Brain microvascular endothelial cell (primary cell): ENCODE results near the gene MMP21.

Experiments used
- DNase-seq: peaks from one replicate; pipeline ENCODE4 v3.0.0-alpha.2; 2020
- H3K27ac ChIP-seq: fragments of 250-450 bp; sonication (Bioruptor Pico); 2 replicates; pipeline ENCODE4 v1.5.1; 2020; ENCODE audit warnings: mild to moderate bottlenecking, moderate library complexity
- H3K27me3 ChIP-seq: fragments of 250-450 bp; sonication (Bioruptor Pico); replicated peaks from 2 replicates; pipeline ENCODE4 v1.5.1; 2020; ENCODE audit warnings: mild to moderate bottlenecking
- H3K36me3 ChIP-seq: fragments of 250-450 bp; sonication (Bioruptor Pico); replicated peaks from 2 replicates; pipeline ENCODE4 v1.5.1; 2020; ENCODE audit warnings: mild to moderate bottlenecking
- H3K4me3 ChIP-seq: 2 replicates; pipeline ENCODE4 v1.5.1; 2011; ENCODE audit warnings: low read depth, mild to moderate bottlenecking, control low read depth, low read length, moderate library complexity
- in situ Hi-C: cut with HindIII; loops from 2 replicates; pipeline ENCODE4 v1.10.0; 2017; ENCODE audit warnings: low sequenced_read_pairs, low pct_ligation_motif_present
- TF ChIP-seq, protein P1 (sequence below): IDR thresholded peaks from 2 replicates; pipeline ENCODE4 v1.5.1; 2011; ENCODE audit warnings: low read depth, mild to moderate bottlenecking, moderate library complexity, low read length, control low read depth, inconsistent platforms; ENCODE audit errors: missing control alignments

The MMP21 gene

DNA sequence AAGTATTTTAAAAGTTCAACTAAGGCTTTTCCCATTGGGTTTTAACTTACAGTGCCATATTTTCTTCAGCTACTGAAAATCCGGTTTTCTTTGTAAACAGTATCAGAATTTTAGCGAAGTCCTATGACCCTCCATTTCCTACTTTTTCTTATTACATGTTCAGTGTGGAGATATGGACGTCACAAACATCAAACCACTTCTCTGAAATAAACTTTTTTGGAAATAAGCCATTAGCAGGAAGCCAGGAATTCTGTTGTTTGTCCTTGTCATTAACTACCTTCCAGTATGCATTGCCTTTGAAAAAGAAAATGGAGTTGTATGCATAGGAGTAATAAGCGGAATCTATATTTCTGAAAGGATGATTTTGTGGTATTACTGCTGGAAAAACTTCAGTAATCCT, 9.1 kb downstream of the MMP21 start:
- Histone ChIP-seq H3K27ac (no peak overlapping the region), H3K4me3 (no peak overlapping the region), H3K27me3 (no peaks in the 10 kb centered on the region), H3K36me3 (peaks cover 14% of the 10 kb centered on the region)
- no peak for DNase-seq
- in situ Hi-C loops = no loop called here
- TF ChIP-seq, protein P1, sequence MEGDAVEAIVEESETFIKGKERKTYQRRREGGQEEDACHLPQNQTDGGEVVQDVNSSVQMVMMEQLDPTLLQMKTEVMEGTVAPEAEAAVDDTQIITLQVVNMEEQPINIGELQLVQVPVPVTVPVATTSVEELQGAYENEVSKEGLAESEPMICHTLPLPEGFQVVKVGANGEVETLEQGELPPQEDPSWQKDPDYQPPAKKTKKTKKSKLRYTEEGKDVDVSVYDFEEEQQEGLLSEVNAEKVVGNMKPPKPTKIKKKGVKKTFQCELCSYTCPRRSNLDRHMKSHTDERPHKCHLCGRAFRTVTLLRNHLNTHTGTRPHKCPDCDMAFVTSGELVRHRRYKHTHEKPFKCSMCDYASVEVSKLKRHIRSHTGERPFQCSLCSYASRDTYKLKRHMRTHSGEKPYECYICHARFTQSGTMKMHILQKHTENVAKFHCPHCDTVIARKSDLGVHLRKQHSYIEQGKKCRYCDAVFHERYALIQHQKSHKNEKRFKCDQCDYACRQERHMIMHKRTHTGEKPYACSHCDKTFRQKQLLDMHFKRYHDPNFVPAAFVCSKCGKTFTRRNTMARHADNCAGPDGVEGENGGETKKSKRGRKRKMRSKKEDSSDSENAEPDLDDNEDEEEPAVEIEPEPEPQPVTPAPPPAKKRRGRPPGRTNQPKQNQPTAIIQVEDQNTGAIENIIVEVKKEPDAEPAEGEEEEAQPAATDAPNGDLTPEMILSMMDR = no peak

DNA sequence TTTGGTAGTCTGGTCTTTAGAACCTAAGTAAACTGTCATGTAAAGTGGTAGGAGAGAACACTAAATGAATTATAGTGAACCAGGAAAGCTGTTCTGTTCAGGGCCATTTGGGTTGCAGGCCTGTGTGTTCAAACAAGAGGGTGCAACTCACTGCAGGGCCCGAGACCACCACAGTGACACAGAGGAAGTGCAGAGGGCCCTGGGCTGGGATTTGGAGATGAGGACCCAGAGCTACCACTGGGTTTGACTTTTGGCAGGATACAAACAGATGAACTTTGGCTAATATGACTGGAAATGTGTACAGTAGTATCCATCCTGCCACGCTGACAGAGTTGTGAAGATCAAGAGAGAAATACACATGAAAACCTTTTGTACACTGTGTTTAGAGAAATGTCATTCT, 9.8 kb downstream of the MMP21 start:
- Histone ChIP-seq H3K36me3 (peaks cover 14% of the 10 kb centered on the region), H3K4me3 (no peak overlapping the region), H3K27me3 (no peaks in the 10 kb centered on the region), H3K27ac (no peak overlapping the region)
- TF ChIP-seq, protein P1 = no peak
- in situ Hi-C loops = no loop called here
- no peak for DNase-seq

DNA sequence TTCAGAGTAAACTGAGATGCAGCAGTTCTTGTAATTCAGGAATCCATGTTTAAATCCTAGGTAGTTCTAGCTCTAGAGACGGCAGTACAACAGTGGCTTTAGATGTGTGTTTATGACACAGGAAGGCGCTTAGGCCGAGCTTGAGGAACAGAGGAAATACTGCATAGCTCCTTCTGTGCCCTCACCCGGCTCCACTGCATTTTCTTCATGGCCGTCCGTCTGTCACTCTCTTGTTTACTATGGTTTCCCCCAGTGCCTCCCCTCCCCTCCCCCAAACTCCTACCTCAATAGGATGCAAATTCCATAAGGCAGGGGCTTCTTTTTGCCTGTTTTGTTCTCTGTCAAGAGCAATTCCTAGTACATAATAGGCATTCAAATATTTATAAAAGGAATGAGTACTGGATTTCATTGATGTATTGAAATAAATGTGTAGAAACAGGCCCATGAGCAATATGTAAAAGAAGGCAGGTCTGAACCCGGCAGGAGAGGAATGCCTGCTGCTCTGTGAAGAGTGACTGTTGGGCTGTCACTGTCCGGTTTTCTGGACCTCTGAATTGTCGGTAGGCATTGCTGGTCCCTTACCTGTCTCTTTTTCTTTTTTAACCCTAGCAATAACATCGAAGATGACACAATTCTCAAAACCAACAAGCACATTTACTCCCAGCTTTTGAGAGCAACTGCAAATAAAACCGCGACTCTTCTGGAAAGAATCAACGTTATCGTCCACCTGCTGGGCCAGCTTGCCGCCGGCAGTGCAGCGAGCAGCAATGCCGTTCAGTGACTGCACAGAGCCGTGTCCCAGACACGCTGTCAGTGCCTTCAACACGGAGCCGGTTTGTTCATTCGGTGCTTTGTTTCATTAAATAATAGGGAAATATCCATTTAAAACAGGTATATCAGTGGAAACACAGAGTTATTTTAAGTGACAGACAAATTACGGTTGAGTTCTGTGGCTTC, 12.7 kb downstream of the MMP21 start:
- Histone ChIP-seq H3K4me3 (no peak overlapping the region), H3K27ac (no peak overlapping the region), H3K27me3 (no peaks in the 10 kb centered on the region), H3K36me3 (peaks cover 24% of the 10 kb centered on the region)
- in situ Hi-C loops = no loop called here
- TF ChIP-seq, protein P1 = no peak
- DNase-seq = no peak

DNA sequence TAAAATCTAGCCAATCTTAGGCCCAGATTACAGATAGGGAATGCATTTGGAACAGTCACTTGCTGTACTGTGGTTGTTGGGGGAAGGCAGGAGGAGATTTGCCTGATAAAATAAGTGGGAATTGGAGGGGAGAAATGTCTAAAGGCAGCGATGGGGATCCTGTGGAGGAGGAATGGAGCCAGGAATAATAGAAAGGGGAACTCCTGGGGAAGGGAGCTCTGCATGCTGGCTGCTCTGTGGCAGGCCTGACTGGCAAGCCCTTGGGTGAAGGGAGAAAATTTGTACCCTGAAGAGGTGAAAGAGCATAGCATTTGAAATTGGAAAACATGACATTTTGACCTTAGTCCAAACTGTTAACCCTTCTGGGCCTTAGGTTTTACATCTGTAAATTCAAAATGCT, 13.7 kb downstream of the MMP21 start:
- DNase-seq = no peak
- in situ Hi-C loops = no loop called here
- TF ChIP-seq, protein P1 = no peak
- Histone ChIP-seq H3K4me3 (no peak overlapping the region), H3K27ac (no peak overlapping the region), H3K27me3 (no peaks in the 10 kb centered on the region), H3K36me3 (peaks cover 24% of the 10 kb centered on the region)

DNA sequence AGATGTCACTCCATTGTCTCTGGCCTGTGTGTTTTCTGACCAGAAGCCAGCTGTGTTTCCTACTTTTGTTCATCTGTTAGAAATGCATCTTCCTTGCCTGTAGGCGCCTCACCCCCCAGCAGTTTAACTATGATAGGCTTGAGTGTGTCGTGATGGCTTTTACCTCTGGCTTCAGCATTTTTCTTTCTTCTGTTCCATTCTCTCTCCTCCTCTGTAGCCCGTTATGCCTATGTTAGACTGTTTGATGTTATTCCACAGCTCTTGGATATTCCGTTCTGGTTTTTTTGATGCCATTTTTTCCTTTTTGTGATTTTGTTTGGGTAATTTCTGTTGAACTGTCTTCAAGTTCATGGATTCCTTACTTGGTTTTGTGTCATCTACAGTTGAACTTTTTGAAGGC, 17.9 kb downstream of the MMP21 start:
- Histone ChIP-seq H3K27me3 (no peaks in the 10 kb centered on the region), H3K36me3 (peaks cover 31% of the 10 kb centered on the region)

More for the DNA sequence above, 17.9 kb downstream of the MMP21 start:
- Histone ChIP-seq H3K4me3 (no peak overlapping the region), H3K27ac (no peak overlapping the region)
- TF ChIP-seq, protein P1 = no peak
- in situ Hi-C loops = no loop called here
- DNase-seq = no peak
